GM10248 (cell line): ENCODE results near the gene NGFR.

Experiments
- CTCF ChIA-PET: fragments of 300-600 bp; sonication (Branson Sonifier 250); formaldehyde crosslinking; extraction: SDS; loops from one replicate; lab custom pipeline; 2021; ENCODE audit warnings: antibody characterized with exemption; lab: Yijun Ruan, JAX
- POLR2A ChIA-PET: fragments of 350-650 bp; sonication (Branson Sonifier 250); formaldehyde crosslinking; extraction: SDS; loops from one replicate; lab custom pipeline; 2020; ENCODE audit warnings: antibody characterized with exemption; lab: Yijun Ruan, JAX
- DNase-seq: peaks from one replicate; pipeline ENCODE4 v3.0.0; 2012; ENCODE audit errors: extremely low spot score
- TF ChIP-seq, protein P1 (sequence below): IDR thresholded peaks from 2 replicates; pipeline ENCODE4 v1.5.1; 2012; ENCODE audit warnings: mild to moderate bottlenecking, low read depth; ENCODE audit errors: extremely low read depth, missing control alignments, control extremely low read depth

The NGFR gene

DNA sequence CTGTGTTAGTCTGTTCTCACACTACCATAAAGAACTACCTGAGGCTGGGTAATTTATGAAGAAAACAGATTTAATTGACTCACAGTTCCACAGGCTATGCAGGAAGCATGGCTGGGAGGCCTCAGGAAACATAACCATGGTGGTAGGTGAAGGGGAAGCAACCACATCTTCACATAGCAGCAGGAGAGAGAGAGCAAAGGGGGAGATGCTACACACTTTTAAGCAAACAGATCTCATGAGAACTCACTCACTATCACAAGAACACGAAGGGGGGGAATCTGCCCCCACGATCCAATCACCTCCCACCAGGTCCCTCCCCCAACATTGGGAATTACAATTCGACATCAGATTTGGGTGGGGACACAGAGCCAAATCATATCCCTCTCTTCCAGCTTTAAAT lies 48.8 kb downstream of the NGFR start:
- ChIA-PET CTCF (interaction anchor here (1.0 to 5.5 kb wide), 3 partner anchors 12 to 108 kb away, joined by 3 to 40 read pairs (median 7); no protein-coding TSS in a partner anchor), POLR2A (interaction anchor here (0.6 kb wide), 1 partner anchor 33 kb away, joined by 5 read pairs; no protein-coding TSS in a partner anchor)
- TF ChIP-seq, protein P1, sequence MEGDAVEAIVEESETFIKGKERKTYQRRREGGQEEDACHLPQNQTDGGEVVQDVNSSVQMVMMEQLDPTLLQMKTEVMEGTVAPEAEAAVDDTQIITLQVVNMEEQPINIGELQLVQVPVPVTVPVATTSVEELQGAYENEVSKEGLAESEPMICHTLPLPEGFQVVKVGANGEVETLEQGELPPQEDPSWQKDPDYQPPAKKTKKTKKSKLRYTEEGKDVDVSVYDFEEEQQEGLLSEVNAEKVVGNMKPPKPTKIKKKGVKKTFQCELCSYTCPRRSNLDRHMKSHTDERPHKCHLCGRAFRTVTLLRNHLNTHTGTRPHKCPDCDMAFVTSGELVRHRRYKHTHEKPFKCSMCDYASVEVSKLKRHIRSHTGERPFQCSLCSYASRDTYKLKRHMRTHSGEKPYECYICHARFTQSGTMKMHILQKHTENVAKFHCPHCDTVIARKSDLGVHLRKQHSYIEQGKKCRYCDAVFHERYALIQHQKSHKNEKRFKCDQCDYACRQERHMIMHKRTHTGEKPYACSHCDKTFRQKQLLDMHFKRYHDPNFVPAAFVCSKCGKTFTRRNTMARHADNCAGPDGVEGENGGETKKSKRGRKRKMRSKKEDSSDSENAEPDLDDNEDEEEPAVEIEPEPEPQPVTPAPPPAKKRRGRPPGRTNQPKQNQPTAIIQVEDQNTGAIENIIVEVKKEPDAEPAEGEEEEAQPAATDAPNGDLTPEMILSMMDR, result no peak
- no peak for DNase-seq

DNA sequence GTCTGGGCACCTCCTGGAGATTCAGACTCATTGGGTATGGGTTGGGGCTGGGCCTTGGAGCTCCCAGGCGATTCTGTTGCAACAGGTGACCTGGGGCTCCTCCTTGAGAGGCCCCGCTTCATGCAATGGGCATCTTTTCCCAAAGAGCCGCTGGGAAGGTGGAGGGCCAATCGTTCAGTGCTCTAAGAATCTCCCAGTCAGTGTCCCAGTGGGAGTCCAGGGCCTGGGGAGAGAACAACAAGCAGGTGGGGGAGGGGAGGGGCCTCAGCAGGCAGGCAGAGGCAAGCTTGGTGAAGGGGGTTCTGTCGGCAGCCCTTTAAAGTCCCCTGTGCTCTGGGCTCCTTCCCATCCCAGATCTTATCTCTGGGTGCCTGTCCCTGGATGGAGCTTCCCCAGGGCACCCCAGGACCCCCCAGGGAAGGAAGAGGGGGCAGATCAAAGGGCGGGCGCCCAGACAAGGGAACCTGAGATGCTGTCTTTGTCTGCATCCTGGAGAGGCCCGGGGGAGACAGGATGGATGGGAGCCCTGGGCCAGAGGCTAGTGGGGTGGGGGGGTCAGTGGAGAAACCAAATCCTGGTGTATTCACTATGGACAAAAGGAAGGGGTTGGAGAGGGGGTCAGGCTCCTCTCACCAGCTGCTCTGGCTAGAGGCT lies 50.0 kb downstream of the NGFR start:
- no peak for DNase-seq
- TF ChIP-seq, protein P1, result no peak
- ChIA-PET CTCF (interaction anchor here (1.7 to 5.5 kb wide), 3 partner anchors 11 to 112 kb away, joined by 4 to 40 read pairs (median 7); no protein-coding TSS in a partner anchor), POLR2A (no interaction called here)

DNA sequence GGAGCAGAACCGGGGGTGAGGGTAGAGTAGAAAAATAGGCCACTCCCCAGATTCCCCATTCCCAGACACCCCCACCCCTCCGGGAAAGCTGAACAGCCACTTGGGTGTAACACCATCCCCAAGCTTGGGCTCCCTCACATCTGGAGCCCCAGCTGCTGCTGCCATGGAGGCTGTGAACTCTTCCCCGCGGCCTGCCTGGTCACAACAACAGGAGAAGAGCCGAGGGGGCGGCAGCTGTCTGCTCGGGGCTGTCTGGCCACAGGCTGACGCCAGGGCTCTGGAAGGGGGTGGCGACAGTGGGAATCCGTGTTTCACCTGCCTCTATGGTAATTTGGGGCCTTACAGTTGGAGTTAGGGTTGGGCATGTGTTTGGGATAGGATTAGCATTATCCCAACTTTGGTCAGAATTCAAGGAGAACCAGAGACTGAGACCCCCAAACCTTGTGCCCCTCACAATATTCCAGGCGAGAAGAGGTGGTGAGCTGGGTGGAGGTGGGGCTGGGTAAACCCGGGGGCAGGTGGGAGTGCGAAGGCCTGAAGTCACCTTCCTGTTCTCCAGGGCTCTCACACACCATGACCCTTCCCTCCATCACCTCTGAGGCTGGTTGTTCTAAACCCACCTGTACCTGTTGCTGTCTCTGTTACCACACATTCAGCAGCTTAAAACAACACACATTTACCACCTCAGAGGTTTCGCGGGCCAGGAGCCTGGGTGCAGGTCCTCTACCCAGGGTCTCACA lies 50.9 kb downstream of the NGFR start:
- ChIA-PET POLR2A (no interaction called here), CTCF (interaction anchor here (1.1 to 5.5 kb wide), 5 partner anchors 10 to 113 kb away, joined by 3 to 40 read pairs (median 4); no protein-coding TSS in a partner anchor)
- peak; percentile 12 for DNase-seq
- TF ChIP-seq, protein P1, result no peak

DNA sequence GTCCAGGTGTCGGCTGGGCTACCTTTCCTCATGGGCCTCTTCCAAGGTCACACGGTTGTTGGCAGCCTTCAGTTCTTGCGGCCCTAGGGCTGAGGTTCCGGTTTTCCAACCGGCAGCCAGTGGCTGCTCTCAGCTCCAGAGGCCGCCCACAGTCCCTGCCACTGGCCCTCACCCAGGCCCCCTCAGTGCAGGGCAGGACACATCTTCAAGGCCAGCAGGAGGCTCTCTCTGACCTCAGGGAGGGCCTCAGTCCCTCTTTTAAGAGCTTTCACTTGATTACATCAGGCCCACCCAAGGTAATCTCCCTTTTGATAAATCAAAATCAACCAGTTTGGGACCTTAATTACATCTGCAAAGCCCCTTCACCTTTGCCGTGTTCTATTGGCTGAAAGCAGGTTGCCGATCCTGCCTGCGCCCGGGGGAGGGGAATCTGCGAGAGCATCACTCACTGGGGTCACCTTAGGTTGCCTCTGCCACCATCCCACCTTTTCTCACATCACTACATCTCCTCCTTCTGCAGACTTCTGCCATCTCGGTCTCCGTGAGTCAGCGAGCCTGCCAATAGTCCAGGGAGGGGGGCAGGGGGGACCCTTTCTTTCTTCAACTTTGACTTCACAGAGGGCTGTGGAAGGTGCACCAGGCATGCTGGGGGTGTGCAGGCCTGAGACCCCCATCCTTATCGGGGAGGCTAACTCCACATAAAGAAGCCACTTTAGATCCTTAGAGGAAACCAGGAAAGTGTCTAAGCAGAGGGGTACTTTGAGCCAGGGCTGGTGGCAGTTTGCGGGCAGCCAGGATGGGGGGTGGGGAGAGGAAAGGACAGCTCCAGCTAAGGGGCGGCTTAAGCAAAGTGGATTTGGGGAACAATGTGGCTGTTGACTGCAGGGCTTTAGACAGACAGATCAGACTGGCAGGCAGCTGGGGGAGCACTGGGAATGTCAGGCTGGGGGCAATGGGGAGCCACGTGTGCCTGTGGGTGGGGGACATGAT lies 51.7 kb downstream of the NGFR start:
- ChIA-PET CTCF (interaction anchor here (1.1 to 5.5 kb wide), 4 partner anchors 9 to 113 kb away, joined by 3 to 40 read pairs (median 4); no protein-coding TSS in a partner anchor), POLR2A (no interaction called here)
- TF ChIP-seq, protein P1, result no peak
- DNase-seq, result peak; percentile 13

- ChIA-PET POLR2A (no interaction called here), CTCF (interaction anchor here (5.5 kb wide), 1 partner anchor 9 kb away, joined by 40 read pairs; no protein-coding TSS in a partner anchor)
- TF ChIP-seq, protein P1, result no peak
- DNase-seq, result peak; percentile 13
These were observed 52.5 kb downstream of the NGFR start for GRCh38 chr17:49547566-49547965.
